HepG2 (cell line): ENCODE results near the gene CD164L2. TPM values are rescaled to one million over a fixed set of nuclear protein-coding genes. Genes with fewer than 3 reads are reported as not detected.

Experiments used
- AGO2 ChIP-seq: fragments of 200-400 bp; formaldehyde crosslinking; optimal IDR thresholded peaks from 2 replicates; pipeline ENCODE3; 2017; ENCODE audit warnings: mild to moderate bottlenecking, low read depth, low read length, moderate library complexity
- IRF2 ChIP-seq: IDR thresholded peaks from 2 replicates; pipeline ENCODE4 v1.6.1; 2018; ENCODE audit warnings: missing genetic modification reagents, missing compliant biosample characterization
- NFE2 ChIP-seq: sonication (generic); formaldehyde crosslinking; IDR thresholded peaks from 2 replicates; pipeline ENCODE4 v1.4.0; 2020; ENCODE audit warnings: missing genetic modification reagents
- NR3C1 ChIP-seq: sonication (generic); formaldehyde crosslinking; IDR thresholded peaks from 2 replicates; pipeline ENCODE4 v1.4.0; 2020; ENCODE audit warnings: missing genetic modification reagents
- PATZ1 ChIP-seq: sonication (generic); formaldehyde crosslinking; IDR thresholded peaks from 2 replicates; pipeline ENCODE4 v1.4.0; 2020; ENCODE audit warnings: missing genetic modification reagents
- PAXIP1 ChIP-seq: sonication (generic); formaldehyde crosslinking; conservative IDR thresholded peaks from 2 replicates; pipeline ENCODE4 v1.4.0; 2020; ENCODE audit warnings: mild to moderate bottlenecking, missing genetic modification reagents, moderate library complexity
- RBFOX2 ChIP-seq: fragments of 200-400 bp; formaldehyde crosslinking; IDR thresholded peaks from 2 replicates; pipeline ENCODE4 v1.6.1; 2017; ENCODE audit warnings: low read depth, mild to moderate bottlenecking, low read length
- RFX3 ChIP-seq: IDR thresholded peaks from 2 replicates; pipeline ENCODE4 v1.6.1; 2016; ENCODE audit warnings: missing biosample characterization, missing genetic modification reagents
- XBP1 ChIP-seq: sonication (generic); formaldehyde crosslinking; IDR thresholded peaks from 2 replicates; pipeline ENCODE4 v1.5.0; 2020; ENCODE audit warnings: missing genetic modification reagents
- ZNF138 ChIP-seq: sonication (generic); formaldehyde crosslinking; IDR thresholded peaks from 2 replicates; pipeline ENCODE4 v1.5.0; 2020; ENCODE audit warnings: mild to moderate bottlenecking, low read depth, missing genetic modification reagents
- ZNF382 ChIP-seq: sonication (generic); formaldehyde crosslinking; IDR thresholded peaks from 2 replicates; pipeline ENCODE4 v1.5.0; 2020; ENCODE audit warnings: missing genetic modification reagents, mild to moderate bottlenecking, borderline replicate concordance
- polyA plus RNA-seq, 8 experiments: library from polyadenylated mRNA; depleted of rRNA in 3 of 8; stranded (reverse) in 7 of 8; unstranded in 1 of 8; fragments of >200 nt; fragmentation: Illumina TruSeq in 4 of 8; extraction: Trizol in 4 of 8; gene quantifications; 2 replicates each; pipeline versions ENCODE4 v1.2.1 to v1.2.3, GENCODE V29; 2011 to 2016; ENCODE audit warnings: low read depth in 4 of 8, missing spikeins in 1 of 8, mixed read lengths in 1 of 8; ENCODE audit not compliant: insufficient read depth in 1 of 8
- total RNA-seq, 5 experiments: library from RNA; depleted of rRNA; stranded (reverse); fragments of >200 nt; fragmentation: Illumina TruSeq; extraction: Trizol; gene quantifications; 2 replicates each; pipeline ENCODE4 v1.2.3, GENCODE V29; 2016; ENCODE audit warnings: low read depth in 1 of 5
- TF ChIP-seq, protein P1 (sequence below): sonication (generic); formaldehyde crosslinking; IDR thresholded peaks from 2 replicates; pipeline ENCODE4 v1.9.0; 2021; ENCODE audit warnings: mild to moderate bottlenecking, missing genetic modification reagents
- TF ChIP-seq, protein P2 (sequence below): sonication (generic); formaldehyde crosslinking; IDR thresholded peaks from 2 replicates; pipeline ENCODE4 v1.5.0; 2020; ENCODE audit warnings: missing genetic modification reagents, mild to moderate bottlenecking, borderline replicate concordance
- TF ChIP-seq, protein P3 (sequence below): sonication (generic); formaldehyde crosslinking; IDR thresholded peaks from 2 replicates; pipeline ENCODE4 v1.4.0; 2020; ENCODE audit warnings: mild to moderate bottlenecking, low read depth, missing genetic modification reagents

The CD164L2 gene
- total and polyA plus RNA-seq, 2 of the 13 experiments (the other 11 are each of a cell fraction or from before 2014, with no cell fraction given) = not detected

GRCh38 chr1:27366113-27366410, 17.1 kb downstream of the CD164L2 start (continued):
- TF ChIP-seq, protein P1, sequence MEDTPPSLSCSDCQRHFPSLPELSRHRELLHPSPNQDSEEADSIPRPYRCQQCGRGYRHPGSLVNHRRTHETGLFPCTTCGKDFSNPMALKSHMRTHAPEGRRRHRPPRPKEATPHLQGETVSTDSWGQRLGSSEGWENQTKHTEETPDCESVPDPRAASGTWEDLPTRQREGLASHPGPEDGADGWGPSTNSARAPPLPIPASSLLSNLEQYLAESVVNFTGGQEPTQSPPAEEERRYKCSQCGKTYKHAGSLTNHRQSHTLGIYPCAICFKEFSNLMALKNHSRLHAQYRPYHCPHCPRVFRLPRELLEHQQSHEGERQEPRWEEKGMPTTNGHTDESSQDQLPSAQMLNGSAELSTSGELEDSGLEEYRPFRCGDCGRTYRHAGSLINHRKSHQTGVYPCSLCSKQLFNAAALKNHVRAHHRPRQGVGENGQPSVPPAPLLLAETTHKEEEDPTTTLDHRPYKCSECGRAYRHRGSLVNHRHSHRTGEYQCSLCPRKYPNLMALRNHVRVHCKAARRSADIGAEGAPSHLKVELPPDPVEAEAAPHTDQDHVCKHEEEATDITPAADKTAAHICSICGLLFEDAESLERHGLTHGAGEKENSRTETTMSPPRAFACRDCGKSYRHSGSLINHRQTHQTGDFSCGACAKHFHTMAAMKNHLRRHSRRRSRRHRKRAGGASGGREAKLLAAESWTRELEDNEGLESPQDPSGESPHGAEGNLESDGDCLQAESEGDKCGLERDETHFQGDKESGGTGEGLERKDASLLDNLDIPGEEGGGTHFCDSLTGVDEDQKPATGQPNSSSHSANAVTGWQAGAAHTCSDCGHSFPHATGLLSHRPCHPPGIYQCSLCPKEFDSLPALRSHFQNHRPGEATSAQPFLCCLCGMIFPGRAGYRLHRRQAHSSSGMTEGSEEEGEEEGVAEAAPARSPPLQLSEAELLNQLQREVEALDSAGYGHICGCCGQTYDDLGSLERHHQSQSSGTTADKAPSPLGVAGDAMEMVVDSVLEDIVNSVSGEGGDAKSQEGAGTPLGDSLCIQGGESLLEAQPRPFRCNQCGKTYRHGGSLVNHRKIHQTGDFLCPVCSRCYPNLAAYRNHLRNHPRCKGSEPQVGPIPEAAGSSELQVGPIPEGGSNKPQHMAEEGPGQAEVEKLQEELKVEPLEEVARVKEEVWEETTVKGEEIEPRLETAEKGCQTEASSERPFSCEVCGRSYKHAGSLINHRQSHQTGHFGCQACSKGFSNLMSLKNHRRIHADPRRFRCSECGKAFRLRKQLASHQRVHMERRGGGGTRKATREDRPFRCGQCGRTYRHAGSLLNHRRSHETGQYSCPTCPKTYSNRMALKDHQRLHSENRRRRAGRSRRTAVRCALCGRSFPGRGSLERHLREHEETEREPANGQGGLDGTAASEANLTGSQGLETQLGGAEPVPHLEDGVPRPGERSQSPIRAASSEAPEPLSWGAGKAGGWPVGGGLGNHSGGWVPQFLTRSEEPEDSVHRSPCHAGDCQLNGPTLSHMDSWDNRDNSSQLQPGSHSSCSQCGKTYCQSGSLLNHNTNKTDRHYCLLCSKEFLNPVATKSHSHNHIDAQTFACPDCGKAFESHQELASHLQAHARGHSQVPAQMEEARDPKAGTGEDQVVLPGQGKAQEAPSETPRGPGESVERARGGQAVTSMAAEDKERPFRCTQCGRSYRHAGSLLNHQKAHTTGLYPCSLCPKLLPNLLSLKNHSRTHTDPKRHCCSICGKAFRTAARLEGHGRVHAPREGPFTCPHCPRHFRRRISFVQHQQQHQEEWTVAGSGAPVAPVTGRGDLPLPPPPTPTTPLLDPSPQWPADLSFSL (CRISPR knock-in tag) = no peak
- no peak for TF ChIP-seq AGO2
- TF ChIP-seq, protein P2, sequence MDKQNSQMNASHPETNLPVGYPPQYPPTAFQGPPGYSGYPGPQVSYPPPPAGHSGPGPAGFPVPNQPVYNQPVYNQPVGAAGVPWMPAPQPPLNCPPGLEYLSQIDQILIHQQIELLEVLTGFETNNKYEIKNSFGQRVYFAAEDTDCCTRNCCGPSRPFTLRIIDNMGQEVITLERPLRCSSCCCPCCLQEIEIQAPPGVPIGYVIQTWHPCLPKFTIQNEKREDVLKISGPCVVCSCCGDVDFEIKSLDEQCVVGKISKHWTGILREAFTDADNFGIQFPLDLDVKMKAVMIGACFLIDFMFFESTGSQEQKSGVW (CRISPR knock-in tag) = no peak
- no peak for TF ChIP-seq ZNF382
- TF ChIP-seq NR3C1 (CRISPR knock-in tag) = no peak
- TF ChIP-seq ZNF138 (CRISPR knock-in tag) = no peak
- no peak for TF ChIP-seq XBP1
- TF ChIP-seq NFE2 (CRISPR knock-in tag) = no peak
- TF ChIP-seq RBFOX2 = peak; percentile 17; the same call in 1 of the 2 replicates
- TF ChIP-seq PATZ1 (CRISPR knock-in tag) = peak; percentile 39; the same call in 1 of the 2 replicates
- TF ChIP-seq PAXIP1 (CRISPR knock-in tag) = no peak
- TF ChIP-seq, protein P3, sequence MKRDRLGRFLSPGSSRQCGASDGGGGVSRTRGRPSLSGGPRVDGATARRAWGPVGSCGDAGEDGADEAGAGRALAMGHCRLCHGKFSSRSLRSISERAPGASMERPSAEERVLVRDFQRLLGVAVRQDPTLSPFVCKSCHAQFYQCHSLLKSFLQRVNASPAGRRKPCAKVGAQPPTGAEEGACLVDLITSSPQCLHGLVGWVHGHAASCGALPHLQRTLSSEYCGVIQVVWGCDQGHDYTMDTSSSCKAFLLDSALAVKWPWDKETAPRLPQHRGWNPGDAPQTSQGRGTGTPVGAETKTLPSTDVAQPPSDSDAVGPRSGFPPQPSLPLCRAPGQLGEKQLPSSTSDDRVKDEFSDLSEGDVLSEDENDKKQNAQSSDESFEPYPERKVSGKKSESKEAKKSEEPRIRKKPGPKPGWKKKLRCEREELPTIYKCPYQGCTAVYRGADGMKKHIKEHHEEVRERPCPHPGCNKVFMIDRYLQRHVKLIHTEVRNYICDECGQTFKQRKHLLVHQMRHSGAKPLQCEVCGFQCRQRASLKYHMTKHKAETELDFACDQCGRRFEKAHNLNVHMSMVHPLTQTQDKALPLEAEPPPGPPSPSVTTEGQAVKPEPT = no peak
- TF ChIP-seq IRF2 = no peak
- TF ChIP-seq RFX3 (CRISPR knock-in tag) = no peak
